PC-3 (cell line): ENCODE measurements around the gene YIF1B. TPM values are rescaled to one million over a fixed set of nuclear protein-coding genes. Genes with fewer than 3 reads are reported as not detected.

Experiments used
- ATAC-seq: fragments of 200-7000 bp; cut with Tn5 transposase; 2 replicates; pipeline ENCODE4 v1.9.1; 2020; ENCODE audit warnings: mild to moderate bottlenecking, moderate library complexity
- BruUV-seq: library from RNA; stranded (reverse); fragments of 400-500 nt; replicated peaks from 2 replicates; lab custom pipeline; 2021; lab: Mats Ljungman, UMichigan
- CTCF ChIA-PET: fragments of 300-600 bp; sonication (Branson Sonifier 250); formaldehyde crosslinking; loops from one replicate; lab custom pipeline; 2022; ENCODE audit warnings: antibody characterized with exemption; lab: Charles Lee
- POLR2A ChIA-PET: fragments of 300-600 bp; sonication (Branson Sonifier 250); formaldehyde crosslinking; loops from one replicate; lab custom pipeline; 2022; ENCODE audit warnings: antibody characterized with exemption; ENCODE audit not compliant: unreplicated experiment; lab: Charles Lee
- DNase-seq: peaks from one replicate; pipeline ENCODE4 v3.0.0-alpha.2; 2015
- H2AFZ ChIP-seq: fragments of 300-600 bp; sonication (generic); 2 replicates; pipeline ENCODE4 v1.6.0; 2016; ENCODE audit warnings: antibody characterized with exemption, low read length
- H3F3A ChIP-seq: fragments of 300-600 bp; sonication (generic); one replicate; pipeline ENCODE4 v1.6.0; 2017; ENCODE audit warnings: antibody characterized with exemption, low read length, control low read depth, mild to moderate bottlenecking; ENCODE audit not compliant: unreplicated experiment
- H3K27ac ChIP-seq: fragments of 300-600 bp; sonication (generic); 2 replicates; pipeline ENCODE4 v1.5.1; 2016; ENCODE audit warnings: mild to moderate bottlenecking, low read length
- H3K27me3 ChIP-seq: fragments of 300-600 bp; sonication (generic); 2 replicates; pipeline ENCODE4 v1.6.1; 2016; ENCODE audit warnings: low read length, mixed read lengths
- H3K36me3 ChIP-seq: fragments of 300-600 bp; sonication (generic); 2 replicates; pipeline ENCODE4 v1.6.1; 2016; ENCODE audit warnings: low read depth, mixed run types, low read length, mixed read lengths
- H3K4me1 ChIP-seq: fragments of 300-600 bp; sonication (generic); 2 replicates; pipeline ENCODE4 v1.5.1; 2016; ENCODE audit warnings: low read length; ENCODE audit not compliant: insufficient read depth
- H3K4me2 ChIP-seq: fragments of 300-600 bp; sonication (generic); 2 replicates; pipeline ENCODE4 v1.6.0; 2016; ENCODE audit warnings: low read length
- H3K4me3 ChIP-seq: fragments of 300-600 bp; sonication (generic); 2 replicates; pipeline ENCODE4 v1.5.1; 2016; ENCODE audit warnings: mild to moderate bottlenecking, low read length, mixed read lengths
- H3K79me2 ChIP-seq: fragments of 300-600 bp; sonication (generic); 2 replicates; pipeline ENCODE4 v1.6.1; 2017; ENCODE audit warnings: low read length, mixed read lengths
- H3K9ac ChIP-seq: fragments of 300-600 bp; sonication (generic); 2 replicates; pipeline ENCODE4 v1.6.0; 2016; ENCODE audit warnings: mild to moderate bottlenecking, low read length
- H3K9me2 ChIP-seq: fragments of 300-600 bp; sonication (generic); replicated peaks from 2 replicates; pipeline ENCODE4 v1.6.1; 2016; ENCODE audit warnings: mixed run types, low read length, mixed read lengths
- H3K9me3 ChIP-seq: fragments of 300-600 bp; sonication (generic); 2 replicates; pipeline ENCODE4 v1.6.1; 2016; ENCODE audit warnings: low read length, mixed read lengths
- H4K20me1 ChIP-seq: fragments of 300-600 bp; sonication (generic); 2 replicates; pipeline ENCODE4 v1.6.1; 2016; ENCODE audit warnings: low read length, mixed read lengths
- EZH2 ChIP-seq: fragments of 300-600 bp; sonication (generic); IDR thresholded peaks from one replicate; pipeline ENCODE4 v1.6.1; 2017; ENCODE audit warnings: antibody characterized with exemption, mild to moderate bottlenecking, low read length; ENCODE audit not compliant: unreplicated experiment
- EZH2phosphoT487 ChIP-seq: fragments of 300-600 bp; sonication (generic); IDR thresholded peaks from 2 replicates; pipeline ENCODE4 v1.6.1; 2018; ENCODE audit warnings: mild to moderate bottlenecking, antibody characterized with exemption, low read length, borderline replicate concordance
- intact Hi-C: fragments of 100-400 bp; cut with micrococcal nuclease; formaldehyde crosslinking; loops from 2 replicates; pipeline ENCODE4 v1.9.0; 2023
- total RNA-seq: library from RNA; depleted of rRNA; stranded (reverse); fragments of >200 nt; gene quantifications from 2 replicates; pipeline ENCODE4 v1.2.3, GENCODE V29; 2014
- TF ChIP-seq, protein P1 (sequence below): fragments of 300-600 bp; sonication (generic); conservative IDR thresholded peaks from 2 replicates; pipeline ENCODE4 v1.5.1; 2017; ENCODE audit warnings: antibody characterized with exemption, low read depth, mild to moderate bottlenecking, low read length

The YIF1B gene
- total RNA-seq, 1 experiment from 2014 or later = 72.3 TPM

DNA sequence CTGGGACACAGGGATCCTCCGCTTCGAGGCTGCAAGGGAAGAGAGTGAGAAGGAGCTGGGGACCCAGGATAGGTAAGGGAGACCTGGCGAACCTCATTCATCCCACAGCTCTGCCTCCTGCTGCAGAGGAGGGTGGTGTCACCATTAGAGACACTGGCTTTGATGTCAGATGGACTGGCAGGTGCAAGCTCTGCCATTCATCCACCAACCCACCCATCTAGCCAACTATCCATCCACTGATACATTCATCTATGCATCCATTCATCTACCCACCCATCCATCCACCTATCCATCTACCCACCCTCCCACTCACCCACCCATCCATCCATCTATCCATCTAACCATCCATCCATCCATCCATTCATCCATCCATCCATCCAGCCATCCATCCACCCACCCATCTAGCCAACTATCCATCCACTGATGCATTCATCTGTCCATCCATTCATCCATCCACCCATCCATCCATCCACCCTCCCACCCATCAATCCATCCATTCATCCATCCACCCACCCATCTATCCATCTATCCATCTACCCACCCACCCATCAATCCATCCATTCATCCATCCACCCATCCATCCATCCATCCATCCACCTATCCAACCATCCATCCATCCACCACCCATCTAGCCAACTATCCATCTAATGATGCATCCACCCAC, 6.0 kb downstream of the YIF1B start:
- Histone ChIP-seq H3K4me3 (no peak overlapping the region), H3K27ac (no peak overlapping the region), H3K36me3 (no peaks in the 10 kb centered on the region), H3F3A (no peaks in the 10 kb centered on the region), H3K27me3 (no peaks in the 10 kb centered on the region), H3K9ac (no peak overlapping the region), H3K4me2 (no peak overlapping the region), H3K79me2 (peaks cover 19% of the 10 kb centered on the region), H3K9me3 (no peaks in the 10 kb centered on the region), H3K4me1 (peaks cover 6% of the 10 kb centered on the region), H4K20me1 (no peaks in the 10 kb centered on the region), H2AFZ (no peak overlapping the region), H3K9me2 (no peaks in the 10 kb centered on the region)
- intact Hi-C loops = no loop called here
- ChIA-PET CTCF (no interaction called here), POLR2A (no interaction called here)
- TF ChIP-seq EZH2 (no peak), EZH2phosphoT487 (no peak)
- TF ChIP-seq, protein P1, sequence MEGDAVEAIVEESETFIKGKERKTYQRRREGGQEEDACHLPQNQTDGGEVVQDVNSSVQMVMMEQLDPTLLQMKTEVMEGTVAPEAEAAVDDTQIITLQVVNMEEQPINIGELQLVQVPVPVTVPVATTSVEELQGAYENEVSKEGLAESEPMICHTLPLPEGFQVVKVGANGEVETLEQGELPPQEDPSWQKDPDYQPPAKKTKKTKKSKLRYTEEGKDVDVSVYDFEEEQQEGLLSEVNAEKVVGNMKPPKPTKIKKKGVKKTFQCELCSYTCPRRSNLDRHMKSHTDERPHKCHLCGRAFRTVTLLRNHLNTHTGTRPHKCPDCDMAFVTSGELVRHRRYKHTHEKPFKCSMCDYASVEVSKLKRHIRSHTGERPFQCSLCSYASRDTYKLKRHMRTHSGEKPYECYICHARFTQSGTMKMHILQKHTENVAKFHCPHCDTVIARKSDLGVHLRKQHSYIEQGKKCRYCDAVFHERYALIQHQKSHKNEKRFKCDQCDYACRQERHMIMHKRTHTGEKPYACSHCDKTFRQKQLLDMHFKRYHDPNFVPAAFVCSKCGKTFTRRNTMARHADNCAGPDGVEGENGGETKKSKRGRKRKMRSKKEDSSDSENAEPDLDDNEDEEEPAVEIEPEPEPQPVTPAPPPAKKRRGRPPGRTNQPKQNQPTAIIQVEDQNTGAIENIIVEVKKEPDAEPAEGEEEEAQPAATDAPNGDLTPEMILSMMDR = no peak
- ATAC-seq (no peak), DNase-seq (no peak)
- BruUV-seq = no TSS peak

DNA sequence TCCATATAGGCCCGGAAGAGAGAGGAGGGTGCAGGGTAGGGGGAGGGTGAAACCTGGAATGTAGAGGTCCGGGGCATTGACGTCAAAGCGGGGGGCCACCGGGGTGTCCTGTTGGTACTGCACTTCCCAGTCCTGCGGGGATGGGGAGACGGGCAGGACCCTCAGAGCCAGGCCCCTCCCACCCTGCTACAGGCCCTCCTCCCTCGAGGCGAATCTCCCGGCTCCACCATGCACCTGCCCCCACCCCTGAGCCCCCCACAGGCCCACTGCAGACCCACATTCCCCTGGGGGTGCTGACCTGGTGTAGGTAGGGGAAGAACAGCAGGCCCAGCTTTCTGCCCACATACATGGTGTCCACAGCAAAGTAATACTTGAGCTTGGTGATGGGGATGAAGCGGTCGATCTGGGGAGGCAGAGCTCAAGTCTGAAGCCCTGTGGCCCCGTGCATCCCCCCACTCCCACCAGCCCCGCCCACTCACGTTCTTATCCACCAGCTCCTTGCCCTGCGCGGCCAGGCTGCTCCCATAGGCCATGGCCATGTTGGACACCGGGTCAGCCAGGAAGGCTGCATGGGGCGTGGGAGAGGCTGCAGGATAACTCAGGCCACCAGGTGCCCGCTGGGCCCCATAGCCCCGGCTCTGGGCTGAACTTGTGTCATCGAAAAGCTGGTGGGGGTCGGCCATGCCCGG, 6.7 kb downstream of the YIF1B start:
- H2AFZ ChIP-seq = no peak overlapping the region
- no peak overlapping the region for H3K4me2 ChIP-seq
- no peak overlapping the region for H3K4me3 ChIP-seq
- H3F3A ChIP-seq = no peaks in the 10 kb centered on the region
- TF ChIP-seq EZH2 = no peak
- BruUV-seq = no TSS peak
- H3K79me2 ChIP-seq = peaks cover 22% of the 10 kb centered on the region
- ChIA-PET POLR2A (no interaction called here), CTCF (no interaction called here)
- no peak overlapping the region for H3K9ac ChIP-seq
- H3K27me3 ChIP-seq = no peaks in the 10 kb centered on the region
- H3K27ac ChIP-seq = no peak overlapping the region
- H3K4me1 ChIP-seq = peaks cover 6% of the 10 kb centered on the region
- no peaks in the 10 kb centered on the region for H4K20me1 ChIP-seq
- H3K9me3 ChIP-seq = no peaks in the 10 kb centered on the region
- intact Hi-C loops = no loop called here
- ATAC-seq = no peak
- no peaks in the 10 kb centered on the region for H3K36me3 ChIP-seq
- no peaks in the 10 kb centered on the region for H3K9me2 ChIP-seq
- DNase-seq = no peak

DNA sequence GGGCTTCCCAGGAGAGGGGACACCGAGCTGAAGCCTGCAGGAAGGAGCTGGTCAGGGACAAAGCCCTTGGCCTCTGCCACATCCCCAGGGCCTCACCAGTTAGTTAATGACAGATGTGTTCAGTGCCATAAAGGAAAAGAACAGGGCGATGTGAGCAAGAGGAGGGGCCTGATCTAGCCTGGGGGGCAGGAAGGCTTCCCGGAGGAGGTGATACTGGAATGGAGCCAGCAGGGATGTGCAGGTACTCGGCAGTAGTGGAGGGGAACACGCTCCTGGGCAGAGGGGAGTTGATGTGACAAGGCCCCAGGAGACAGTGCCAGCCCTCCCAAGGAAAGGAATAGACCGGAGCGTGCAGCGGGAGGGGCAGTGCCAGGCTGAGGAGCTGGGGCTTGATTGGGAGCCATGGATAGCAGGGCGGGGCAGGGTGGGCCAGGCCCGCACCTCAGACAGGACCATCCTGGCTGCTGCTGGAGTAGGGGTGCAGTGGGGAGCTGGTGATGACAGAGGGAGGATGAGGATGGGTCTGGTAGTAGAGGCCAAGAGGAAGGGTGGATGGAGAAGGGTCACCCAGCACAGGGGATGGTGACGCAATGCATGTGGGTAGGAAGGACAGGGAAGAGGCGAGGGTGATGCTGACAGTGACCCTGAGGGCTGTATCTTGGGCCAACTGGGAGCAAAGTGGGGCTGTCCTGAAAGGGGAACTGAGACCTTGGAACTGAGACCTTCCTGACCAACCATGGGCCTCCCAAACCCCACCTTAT, 7.6 kb downstream of the YIF1B start:
- no peak overlapping the region for H3K27ac ChIP-seq
- BruUV-seq = no TSS peak
- H4K20me1 ChIP-seq = no peaks in the 10 kb centered on the region
- intact Hi-C loops = no loop called here
- TF ChIP-seq EZH2phosphoT487 (no peak), EZH2 (no peak)
- TF ChIP-seq, protein P1 = no peak
- ChIA-PET CTCF (no interaction called here), POLR2A (no interaction called here)
- H3K36me3 ChIP-seq = no peaks in the 10 kb centered on the region
- no peaks in the 10 kb centered on the region for H3K9me2 ChIP-seq
- H3K4me2 ChIP-seq = no peak overlapping the region
- no peak overlapping the region for H2AFZ ChIP-seq
- H3K4me1 ChIP-seq = peaks cover 13% of the 10 kb centered on the region
- DNase-seq (no peak), ATAC-seq (no peak)
- no peaks in the 10 kb centered on the region for H3K9me3 ChIP-seq
- no peak overlapping the region for H3K4me3 ChIP-seq
- no peak overlapping the region for H3K9ac ChIP-seq
- no peaks in the 10 kb centered on the region for H3F3A ChIP-seq
- H3K79me2 ChIP-seq = peaks cover 25% of the 10 kb centered on the region
- H3K27me3 ChIP-seq = no peaks in the 10 kb centered on the region
